NCI-H2107 treated with DMSO at 0.1 percent for 48 hours (cell line): ENCODE results near the gene PLEKHH2.
"Not testable (repeated sequence)": the region's sequence is repeated elsewhere in the genome, so short reads cannot be mapped to it uniquely, and the experiment has no call there.

Source experiments
- DNase-seq: peaks from one replicate; lab custom pipeline; 2025; ENCODE audit not compliant: unreplicated experiment; lab: John Stamatoyannopoulos, UW

The PLEKHH2 gene

DNA sequence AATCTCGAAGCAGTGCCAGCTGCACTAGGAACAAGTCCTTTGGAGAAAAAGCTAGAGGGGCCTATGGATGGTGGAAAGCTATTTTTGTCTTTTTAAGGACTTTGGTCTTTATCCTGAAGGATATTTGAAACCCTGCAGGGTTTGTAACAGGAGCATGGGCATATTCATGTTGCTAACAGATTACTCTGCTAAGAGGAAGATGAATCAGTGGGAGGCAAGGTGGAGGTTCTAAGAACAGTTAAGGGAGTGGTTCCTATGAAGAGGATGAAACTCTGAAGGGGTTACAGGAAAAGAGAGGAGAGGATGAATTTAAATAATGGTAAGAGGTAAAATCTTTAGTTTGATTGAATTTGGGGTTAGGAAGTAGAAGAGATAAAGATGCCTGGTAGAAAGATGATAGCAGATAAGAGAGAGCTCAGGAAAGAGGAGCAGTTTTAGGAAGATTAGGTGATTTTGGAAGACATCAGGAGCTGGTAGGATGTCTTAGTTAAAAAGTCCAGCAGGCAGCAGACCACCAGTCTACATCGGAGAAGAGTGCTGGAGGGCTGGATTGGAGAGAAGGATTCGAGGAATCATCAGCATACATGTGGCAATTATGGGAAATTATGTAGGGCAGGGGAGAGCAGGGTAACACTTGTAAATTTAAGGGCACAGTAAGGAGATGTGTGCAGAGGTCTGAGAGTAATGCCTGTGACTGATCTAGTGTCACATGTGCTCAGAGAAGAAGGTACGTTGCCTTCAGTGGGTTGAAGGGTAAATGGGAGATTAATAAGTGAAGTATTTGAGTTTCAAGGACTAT, 78.4 kb downstream of the PLEKHH2 start:
- no peak for DNase-seq

DNA sequence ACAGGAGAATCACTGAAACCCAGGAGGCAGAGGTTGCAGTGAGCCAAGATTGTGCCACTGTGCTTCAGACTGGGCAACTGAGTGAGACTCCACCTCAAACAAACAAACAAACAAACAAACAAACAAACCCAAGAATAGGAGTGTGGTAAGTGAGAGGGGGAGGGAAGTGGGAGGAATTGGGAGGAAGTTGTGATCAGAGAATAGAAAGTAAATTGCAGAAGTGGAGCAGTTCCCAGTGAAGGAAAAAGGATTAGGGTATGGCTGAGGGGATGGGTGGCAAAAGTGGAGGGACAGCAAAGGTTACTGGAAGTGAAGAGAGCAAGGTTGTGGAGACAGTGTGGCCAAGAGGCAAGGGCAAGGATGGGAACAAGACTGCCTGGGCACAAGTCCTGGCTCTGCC, 80.3 kb downstream of the PLEKHH2 start:
- DNase-seq = no peak

DNA sequence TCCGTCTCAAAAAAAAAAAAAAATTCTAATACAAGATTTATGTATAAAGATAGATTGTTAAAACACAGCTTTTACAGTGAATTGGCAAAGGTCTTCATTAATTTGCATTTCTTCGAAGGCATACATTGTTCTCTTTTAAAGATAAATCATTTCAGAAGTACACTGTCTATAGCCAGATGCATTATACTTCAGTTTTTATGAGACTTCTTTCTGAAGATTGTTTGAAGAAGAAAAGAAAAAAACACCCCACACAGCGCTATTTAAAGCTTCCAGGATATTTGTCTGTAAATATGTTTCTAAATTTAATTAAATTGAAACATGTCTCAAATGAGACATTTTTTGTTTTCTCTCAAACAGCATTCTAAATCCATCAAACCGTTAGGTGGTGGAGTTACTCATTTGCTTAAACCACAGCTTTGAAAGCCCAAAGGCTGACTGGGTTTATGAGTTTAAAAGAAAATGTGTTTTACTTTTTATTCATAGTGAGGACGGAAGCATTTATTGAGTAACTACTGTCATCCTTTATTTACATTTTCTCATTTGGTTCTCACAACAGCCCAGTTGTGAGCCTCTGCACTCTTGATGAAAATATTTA, 81.6 kb downstream of the PLEKHH2 start:
- DNase-seq = no peak

DNA sequence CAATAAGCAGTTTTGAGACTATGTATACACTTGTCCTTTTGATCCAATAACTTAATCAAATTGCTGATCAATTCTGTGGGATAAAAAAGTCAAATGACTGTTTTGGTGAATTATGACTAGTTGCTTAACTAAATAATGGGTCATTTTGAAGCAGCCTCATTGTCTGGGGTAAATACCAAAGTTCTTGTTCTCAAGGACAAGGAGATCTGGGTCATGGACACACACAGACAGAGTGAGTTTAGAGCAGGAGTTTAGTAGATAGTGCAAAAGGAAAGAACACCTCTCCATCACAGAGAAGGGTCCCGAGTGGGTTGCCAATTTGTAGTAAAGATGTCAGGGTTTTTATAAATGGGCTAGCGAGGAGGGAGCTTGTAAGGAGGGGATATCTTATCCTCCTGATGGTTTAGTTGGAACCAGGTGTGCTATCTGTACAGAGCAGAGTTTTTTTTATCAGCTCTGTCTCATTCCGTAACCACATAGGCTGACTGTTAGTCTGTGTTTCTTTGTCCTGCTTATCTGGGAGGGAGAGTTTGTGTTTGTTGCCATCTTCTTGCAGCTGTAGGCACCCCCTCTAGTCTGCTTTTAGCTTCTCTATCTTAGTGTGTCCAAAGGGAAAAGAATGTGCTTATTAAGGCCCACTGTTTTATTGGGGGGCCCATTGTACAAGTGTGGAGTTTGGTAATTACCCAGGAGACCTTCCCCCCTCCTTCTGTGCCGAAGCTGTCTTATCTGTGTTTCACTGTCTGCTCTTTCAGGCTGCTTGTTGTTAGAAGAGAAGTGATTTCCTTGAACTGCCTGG, 87.9 kb downstream of the PLEKHH2 start:
- DNase-seq = no peak

DNA sequence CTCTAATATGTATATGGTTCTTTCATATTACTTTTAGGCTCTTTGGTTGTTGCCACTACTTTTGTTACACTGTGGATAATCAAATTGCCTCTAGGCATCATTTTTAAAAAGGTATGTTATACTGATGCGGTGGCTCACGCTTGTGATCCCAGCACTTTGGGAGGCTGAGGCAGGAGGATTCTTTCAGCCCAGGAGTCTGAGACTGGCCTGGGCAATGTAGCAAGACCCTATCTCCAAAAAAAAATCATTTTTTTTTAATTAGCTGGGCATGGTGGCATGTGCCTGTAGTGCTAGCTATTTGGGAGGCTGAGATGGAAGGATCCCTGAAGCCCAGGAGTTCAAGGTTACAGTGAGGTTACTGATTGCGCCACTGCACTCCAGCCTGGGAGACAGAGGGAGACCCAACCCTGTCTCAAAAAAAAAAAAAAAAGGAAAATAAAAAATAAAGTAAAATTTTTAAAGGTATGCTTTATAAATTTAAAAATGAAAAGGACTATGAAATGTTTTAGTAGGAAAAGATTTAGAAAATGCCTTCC, 88.7 kb downstream of the PLEKHH2 start:
- no peak for DNase-seq

DNA sequence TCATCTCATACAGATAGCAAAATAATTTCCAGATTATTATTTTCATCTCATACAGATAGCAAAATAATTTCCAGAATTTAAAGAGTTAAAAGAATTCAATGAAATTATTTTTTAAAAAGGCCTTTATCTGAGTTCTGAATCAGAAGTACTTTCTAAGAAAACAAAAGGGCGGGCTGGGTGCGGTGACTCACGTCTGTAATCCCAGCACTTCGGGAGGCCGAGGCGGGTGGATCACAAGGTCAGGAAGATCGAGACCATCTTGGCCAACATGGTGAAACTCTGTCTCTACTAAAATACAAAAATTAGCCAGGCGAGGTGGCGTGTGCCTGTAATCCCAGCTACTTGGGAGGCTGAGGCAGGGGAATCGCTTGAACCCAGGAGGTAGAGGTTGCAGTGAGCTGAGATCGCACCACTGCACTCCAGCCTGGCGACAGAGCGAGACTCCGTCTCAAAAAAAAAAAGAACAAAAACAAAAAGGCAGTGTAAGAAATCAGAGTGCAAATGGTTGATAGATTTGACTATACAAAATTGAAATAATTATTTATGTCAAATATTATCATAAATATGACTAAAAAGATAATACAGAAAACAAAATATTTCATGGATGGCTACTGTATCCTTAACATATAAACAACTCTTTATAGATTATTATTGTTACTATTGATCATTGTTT, 90.0 kb downstream of the PLEKHH2 start:
- DNase-seq = not testable (repeated sequence)

DNA sequence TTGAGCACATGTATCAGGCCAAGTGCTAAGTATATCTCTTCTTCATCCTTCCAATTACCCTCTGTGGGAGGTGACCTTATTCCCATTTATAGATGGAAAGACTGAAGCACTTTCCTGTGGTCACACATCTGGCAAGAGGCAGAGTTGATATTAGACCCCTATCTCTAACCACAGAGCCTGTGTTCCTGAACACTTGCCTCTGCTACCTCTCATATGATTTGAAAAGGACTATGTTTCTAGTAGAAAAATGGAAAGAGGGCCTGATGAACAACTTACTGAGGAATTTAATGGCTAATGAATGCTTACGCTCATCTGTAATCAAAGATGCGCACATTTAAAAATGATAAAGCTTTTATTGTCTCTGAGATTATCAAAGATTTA, 90.6 kb downstream of the PLEKHH2 start:
- DNase-seq = no peak

DNA sequence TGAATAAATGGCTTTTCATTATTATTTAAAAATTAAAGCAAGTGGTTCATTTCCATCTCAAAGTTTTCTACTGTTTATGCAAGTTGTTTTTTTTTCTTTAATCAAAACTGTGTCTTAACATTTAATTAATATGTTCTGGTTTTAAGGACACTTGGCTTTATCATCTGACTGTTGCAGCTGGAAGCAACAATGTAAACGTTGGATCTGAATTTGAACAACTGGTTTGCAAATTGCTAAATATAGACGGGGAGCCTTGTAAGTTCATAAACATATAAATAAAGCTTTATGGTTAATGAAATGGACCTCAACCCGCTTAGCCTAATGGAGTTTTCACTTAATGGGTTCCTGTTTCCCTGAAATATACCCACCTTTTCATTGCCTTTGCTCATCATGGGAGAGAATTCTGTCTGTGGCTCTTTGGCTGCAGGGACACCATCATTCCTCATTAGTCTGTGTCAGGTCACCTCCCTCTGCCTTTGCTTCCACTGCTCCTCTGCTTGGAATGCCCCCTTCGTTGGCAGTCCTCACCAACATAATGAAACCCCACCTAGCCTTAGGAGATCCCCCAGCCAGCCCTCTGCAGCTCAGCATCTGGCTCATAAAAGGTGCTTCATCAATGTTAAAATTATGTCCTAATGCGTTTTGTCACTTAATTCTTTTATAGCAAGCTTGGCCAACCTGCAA, 92.6 kb downstream of the PLEKHH2 start:
- DNase-seq = no peak

DNA sequence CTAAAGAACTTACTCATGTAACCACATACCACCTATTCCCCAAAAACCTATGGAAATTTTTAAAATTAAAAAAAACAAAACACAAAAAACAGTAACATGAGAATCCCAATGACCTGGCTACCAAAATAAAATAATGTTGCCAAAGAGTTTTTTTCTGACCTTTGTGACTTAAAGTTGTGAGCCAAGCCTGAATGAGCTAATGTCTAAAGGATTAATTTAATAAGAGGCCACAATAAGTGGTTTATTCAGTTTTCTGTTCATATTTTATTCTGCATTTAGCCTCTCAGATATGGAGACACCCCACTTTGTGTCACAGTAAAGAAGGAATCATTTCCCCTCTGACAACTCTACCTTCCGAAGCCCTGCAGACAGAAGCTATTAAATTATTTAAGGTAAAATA, 94.2 kb downstream of the PLEKHH2 start:
- DNase-seq = no peak

DNA sequence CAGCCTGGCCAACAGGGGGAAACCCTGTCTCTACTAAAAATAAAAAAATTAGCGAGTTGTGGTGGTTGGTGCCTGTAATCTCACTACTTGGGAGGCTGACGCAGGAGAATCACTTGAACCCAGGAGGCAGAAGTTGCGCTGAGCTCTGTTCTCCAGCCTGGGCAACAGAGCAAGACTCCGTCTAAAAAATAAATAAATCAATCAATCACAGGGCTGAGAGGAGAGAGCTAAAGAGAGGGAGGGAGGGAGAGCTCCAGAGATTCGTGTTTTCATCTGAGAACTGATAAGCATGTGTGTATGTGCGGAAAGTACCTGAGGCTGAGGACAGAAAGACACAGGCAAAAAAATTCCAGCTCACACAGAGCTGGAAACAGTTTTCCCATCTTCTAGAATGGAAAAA, 99.6 kb downstream of the PLEKHH2 start:
- no peak for DNase-seq

DNA sequence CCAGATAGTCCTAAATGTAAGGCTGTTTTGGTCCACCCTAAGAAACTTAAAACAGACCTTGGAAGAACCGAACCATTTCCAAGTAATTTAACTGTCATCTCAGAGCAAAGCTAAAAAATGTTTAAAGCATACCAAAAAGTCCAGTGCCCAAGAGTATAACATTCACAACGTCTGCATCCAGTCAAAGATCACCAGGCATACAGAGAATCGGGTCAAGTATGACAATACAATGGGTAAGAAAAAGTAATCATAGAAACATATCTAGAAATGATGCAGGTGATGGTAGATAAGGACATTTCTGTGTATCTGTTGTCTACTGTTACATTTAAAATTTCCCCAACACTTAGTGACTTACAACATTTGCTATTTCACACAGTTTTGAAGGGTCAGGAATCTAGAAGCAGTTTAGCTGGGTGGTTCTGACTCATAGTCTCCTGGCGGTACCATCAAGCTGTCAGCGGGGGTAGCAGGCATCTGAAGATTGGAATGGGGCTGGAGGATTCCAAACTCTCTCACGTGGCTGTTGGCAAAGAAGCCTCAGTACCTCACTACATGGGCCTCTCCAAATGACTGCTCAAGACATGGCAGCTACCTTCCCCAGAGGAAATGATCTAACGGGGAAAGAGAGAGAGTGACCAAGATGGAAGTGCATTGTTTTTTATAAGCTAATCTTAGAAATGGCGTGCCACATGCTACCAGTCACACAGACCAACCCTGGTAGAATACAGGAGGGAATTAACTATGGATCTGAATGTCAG, 100.2 kb downstream of the PLEKHH2 start:
- no peak for DNase-seq

DNA sequence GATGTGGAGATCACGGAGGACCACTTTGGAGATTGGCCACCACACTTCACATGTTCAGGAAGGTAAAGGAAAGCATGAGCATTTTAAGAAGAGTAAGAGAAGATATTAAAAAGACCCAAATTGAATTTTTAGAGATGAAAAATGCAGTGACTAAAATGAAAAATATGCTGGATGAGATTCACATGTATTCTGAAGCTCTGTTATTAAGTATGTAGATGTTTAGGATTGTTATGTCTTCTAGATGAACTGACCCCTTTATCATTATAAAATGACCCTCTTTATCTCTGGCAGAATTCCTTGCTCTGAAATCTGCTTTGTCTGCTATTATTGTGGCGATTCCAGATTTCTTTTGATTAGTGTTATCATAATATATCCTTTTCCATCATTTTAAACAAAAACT, 100.8 kb downstream of the PLEKHH2 start:
- no peak for DNase-seq

DNA sequence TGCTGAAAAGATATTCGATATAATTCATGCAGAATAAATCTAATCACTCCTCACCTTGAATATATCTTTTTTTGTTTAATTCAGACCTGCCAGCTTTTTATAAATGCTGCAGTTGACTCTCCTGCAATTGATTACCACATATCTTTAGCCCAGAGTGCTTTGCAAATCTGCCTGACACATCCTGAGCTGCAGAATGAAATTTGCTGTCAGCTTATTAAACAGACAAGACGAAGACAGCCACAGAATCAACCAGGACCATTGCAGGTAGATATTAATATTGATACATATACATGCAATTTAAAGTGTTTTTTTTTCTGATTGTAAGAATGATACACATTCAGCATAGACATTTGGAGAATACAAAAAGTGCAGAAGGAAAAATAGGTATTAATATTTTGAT, 101.2 kb downstream of the PLEKHH2 start:
- DNase-seq = no peak

DNA sequence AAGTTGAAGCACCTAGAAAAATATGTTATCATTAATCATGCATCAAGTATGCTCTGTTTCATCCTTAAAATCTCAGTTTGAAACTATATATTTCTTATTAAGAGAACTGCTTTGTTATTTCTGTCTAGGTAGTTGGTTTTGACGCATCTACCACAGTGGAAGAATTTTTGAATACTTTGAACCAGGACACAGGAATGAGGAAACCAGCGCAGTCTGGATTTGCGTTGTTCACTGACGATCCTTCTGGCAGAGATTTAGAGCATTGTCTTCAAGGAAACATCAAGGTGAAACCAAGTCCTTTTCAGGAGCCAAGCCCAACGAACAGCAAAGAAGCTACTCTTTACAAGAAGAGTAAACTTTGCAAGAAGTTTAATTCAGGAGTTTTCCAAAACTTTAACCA, 106.6 kb downstream of the PLEKHH2 start:
- DNase-seq = no peak

DNA sequence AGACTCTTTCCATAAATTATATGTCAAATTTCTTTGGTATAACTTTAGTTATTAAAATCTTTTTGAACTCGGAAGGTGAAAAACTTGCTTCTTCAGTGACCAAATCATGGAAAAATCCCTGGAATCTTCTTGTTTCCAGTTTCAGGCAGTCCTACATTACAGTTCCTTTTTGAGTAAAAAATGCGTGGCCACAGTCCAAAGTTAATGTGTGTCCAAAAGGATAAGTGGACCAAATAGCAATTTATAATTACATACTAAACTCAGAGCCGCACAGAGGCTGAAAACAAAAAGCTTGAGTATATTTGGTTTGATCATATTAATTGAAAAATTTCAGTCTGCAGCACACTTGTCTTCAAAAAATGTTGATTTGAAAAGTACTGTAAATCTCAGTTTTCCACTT, 108.4 kb downstream of the PLEKHH2 start:
- no peak for DNase-seq

DNA sequence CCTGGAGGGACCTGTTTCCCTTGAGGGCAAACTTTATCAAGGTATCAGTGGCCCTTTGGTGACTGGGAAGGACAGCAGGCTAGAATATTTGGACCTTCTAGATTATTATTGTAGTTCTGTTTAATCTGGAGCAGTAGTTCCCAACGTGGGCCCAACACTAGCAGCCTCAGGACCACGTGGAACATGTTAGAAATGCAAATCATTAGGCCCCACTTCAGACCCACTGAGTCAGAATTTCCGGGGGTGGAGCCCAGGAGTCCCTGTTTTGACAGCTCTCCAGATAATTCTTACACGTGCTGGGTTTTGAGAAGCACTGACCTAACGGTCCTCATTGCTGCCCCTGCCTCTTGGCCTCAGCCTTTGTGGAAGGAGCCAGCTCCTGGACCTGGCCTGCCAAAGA, 111.3 kb downstream of the PLEKHH2 start:
- DNase-seq = no peak

DNA sequence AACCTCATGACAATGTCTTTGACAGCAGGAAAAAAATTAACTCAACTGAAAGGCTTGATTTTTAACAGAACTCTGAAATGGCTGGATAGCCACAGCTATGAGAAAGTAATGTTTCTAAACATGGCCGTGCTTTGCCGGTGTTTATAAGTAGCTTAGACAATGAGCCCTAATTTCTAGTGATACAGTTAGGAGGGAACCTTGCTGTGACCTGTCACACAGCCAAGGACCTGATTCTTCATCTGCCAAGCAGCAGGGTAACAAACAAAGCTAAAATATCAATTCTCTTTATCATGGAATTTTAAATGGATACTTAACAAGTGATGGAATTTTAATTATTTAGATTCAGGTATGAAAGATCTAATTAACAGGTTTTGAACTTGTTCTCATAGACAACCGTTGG, 112.5 kb downstream of the PLEKHH2 start:
- DNase-seq = no peak

DNA sequence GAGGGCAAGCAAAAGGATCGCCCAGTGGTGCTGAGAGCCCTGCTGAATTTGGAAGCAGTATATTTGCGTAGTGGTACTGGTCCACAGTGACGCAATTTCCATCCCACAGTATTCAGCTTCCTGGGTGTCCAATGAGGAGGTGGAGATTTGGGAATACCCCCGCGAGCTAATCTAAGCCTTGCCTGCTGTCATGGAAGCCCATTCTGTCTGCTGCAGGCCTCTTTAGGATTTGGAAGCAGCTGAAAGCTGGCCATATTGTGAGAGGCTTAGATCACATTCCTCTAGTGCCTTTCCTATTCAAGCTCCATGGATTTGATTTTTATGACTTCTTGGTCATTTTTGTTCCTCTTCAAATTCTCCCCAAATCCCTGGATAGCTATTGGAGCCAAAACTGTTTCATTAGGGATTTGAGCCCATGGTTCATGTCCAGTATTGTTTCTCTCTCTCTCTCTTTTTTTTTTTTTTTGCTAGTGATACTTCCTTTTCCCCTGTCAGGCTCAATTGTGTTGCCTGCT, 114.5 kb downstream of the PLEKHH2 start:
- no peak for DNase-seq

DNA sequence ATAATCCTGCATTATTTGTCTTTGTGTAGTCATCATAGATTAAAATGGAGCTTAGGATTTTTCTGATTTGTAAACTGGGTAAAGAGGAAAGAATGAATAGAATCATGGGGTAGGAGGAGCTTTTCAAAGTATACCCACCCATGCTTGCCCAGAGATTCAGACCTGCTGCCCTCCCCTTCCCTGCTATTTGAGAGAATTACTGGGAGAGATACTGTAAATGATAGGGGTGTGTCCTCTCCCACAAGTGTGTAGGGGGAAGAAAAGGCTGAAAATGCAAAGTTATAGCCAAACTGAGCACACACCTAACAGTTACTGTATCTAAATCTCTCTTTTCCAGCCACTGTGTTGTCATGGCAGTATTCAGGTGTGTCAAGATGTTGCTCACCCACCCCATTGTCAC, 115.2 kb downstream of the PLEKHH2 start:
- DNase-seq = no peak

DNA sequence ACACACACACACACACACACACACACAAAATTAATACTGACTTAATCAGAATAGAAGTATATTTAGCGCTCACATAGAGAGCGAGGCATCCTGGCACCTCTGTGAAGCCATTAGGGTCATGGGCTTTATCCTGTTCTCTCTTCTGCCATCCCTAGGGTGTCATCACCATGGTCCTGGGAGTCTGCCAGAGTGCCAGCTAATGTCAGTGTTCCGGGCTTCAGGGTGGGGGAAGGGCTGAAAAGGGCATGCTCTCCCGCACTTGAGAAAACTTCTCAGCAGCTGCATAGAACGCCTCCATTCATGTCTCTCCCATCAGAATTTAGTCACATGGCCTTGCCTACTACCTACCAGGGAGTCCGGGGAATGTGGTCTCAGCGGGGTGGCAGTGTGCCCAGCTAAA, 117.1 kb downstream of the PLEKHH2 start:
- no peak for DNase-seq
